ENCODE results near the gene GPATCH1. TPM values are rescaled to one million over a fixed set of nuclear protein-coding genes. Genes with fewer than 3 reads are reported as not detected.

Gene GPATCH1
- total and polyA plus RNA-seq, 9 of the 15 experiments (the other 6 are each of a cell fraction or from before 2014, with no cell fraction given) = 3.7 to 9.7 (median 7.7) TPM

- no peaks in the 10 kb centered on the region for H3K36me3 ChIP-seq (ENCODE audit: control insufficient read depth, insufficient read depth, low read length)
- H3K9ac ChIP-seq (ENCODE audit: insufficient read depth in 1 of 2, low read depth in 2 of 2, low read length in 2 of 2) = no peak overlapping the region
- no peaks in the 10 kb centered on the region; a peak in 1 of 5 replicates for H3K4me1 ChIP-seq (replicated peaks in 1 of 2; ENCODE audit: control insufficient read depth in 2 of 2, insufficient read depth in 2 of 2, low read length in 2 of 2)
- H4K20me1 ChIP-seq (replicated peaks; ENCODE audit: control insufficient read depth, insufficient read depth, low read length) = no peaks in the 10 kb centered on the region
- H3K4me2 ChIP-seq (ENCODE audit: insufficient read depth, low read length) = no peak overlapping the region
- WGBS (ENCODE audit: insufficient coverage, low coverage, missing lambda C conversion rate) = 8% methylated on average over 6 of the region's 6 CpGs
- no TSS peak for BruUV-seq (replicated peaks)
- ATAC-seq (no peak), FAIRE-seq (no peak), DNase-seq (ENCODE audit: extremely low read depth in 1 of 4, low spot score in 3 of 4) (no peak)
- POLR2A ChIA-PET = interaction anchor here (0.6 kb wide), 1 partner anchor 1094 kb away, joined by 3 read pairs; no protein-coding TSS in a partner anchor
- no peaks in the 10 kb centered on the region for H3K27me3 ChIP-seq (ENCODE audit: control insufficient read depth in 2 of 2, insufficient read depth in 2 of 2, low read length in 2 of 2)
- no peak overlapping the region for H3K27ac ChIP-seq (ENCODE audit: extremely low read depth, low read depth, low read length)
- intact Hi-C loops (cut with micrococcal nuclease) (no loop called here), in situ Hi-C loops (cut with MboI) (no loop called here)
- H3K79me2 ChIP-seq (ENCODE audit: control insufficient read depth, insufficient read depth, low read length) = no peaks in the 10 kb centered on the region
- CTCF ChIA-PET (ENCODE audit: low intra/inter-chr PET ratio) = interaction anchor here (0.6 kb wide), 1 partner anchor 22 kb away, joined by 3 read pairs; no protein-coding TSS in a partner anchor
- no peak overlapping the region for H3K4me3 ChIP-seq
- H3K9me3 ChIP-seq (replicated peaks; ENCODE audit: control insufficient read depth, insufficient read depth, low read depth, low read length) = peaks cover 2% of the 10 kb centered on the region; the same call in 1 of the 2 replicates
- H3K9me1 ChIP-seq (ENCODE audit: control insufficient read depth, insufficient read depth, low read length) = no peaks in the 10 kb centered on the region
- H2AFZ ChIP-seq (ENCODE audit: low read depth, low read length) = no peak overlapping the region
- TF ChIP-seq ZC3H8 (IDR thresholded peaks at IDR 0.05) (no peak), ZNF174 (CRISPR knock-in tag; IDR thresholded peaks at IDR 0.05) (no peak), RREB1 (CRISPR knock-in tag; IDR thresholded peaks at IDR 0.05) (no peak), MAX (CRISPR knock-in tag; IDR thresholded peaks at IDR 0.05) (no peak), ELF4 (CRISPR knock-in tag; IDR thresholded peaks at IDR 0.05) (no peak), ERF (CRISPR knock-in tag; IDR thresholded peaks at IDR 0.05) (no peak), ZKSCAN1 (IDR thresholded peaks at IDR 0.05; ENCODE audit: low read depth, low read length) (no peak), ETV1 (tag; conservative IDR thresholded peaks at IDR 0.05; ENCODE audit: low read depth) (no peak), MYC (IDR thresholded peaks at IDR 0.05; ENCODE audit: low read depth, low read length) (no peak), MYC (CRISPR knock-in tag; IDR thresholded peaks at IDR 0.05; ENCODE audit: borderline replicate concordance, low read depth) (no peak), MCM2 (IDR thresholded peaks at IDR 0.05; ENCODE audit: low read depth) (no peak)
Observed at GRCh38 chr19:33163481-33163880, 82.5 kb downstream of the GPATCH1 start.

Measured in K562 (cell line).